Stimulated activated CD4-positive, alpha-beta T cell treated with anti-CD3 and anti-CD28 coated beads, TNF-alpha, amount 100 ng/mL, for 4 hours (primary cell): ENCODE results near the gene AGPAT1.
"Not testable (repeated sequence)": the region's sequence is repeated elsewhere in the genome, so short reads cannot be mapped to it uniquely, and the experiment has no call there.

ENCODE experiments used
- DNase-seq, 3 experiments: peaks; one replicate each; pipeline ENCODE4 v3.0.0-alpha.2; 2020; ENCODE audit warnings: low read depth in 3 of 3

AGPAT1 gene

GRCh38 chr6:32186151-32186840 is 10.4 kb upstream of the AGPAT1 start:
- not testable (repeated sequence) for DNase-seq

GRCh38 chr6:32185681-32186131 is 9.8 kb upstream of the AGPAT1 start:
- peak in 1 of 3 experiments; percentile 46 for DNase-seq

- DNase-seq: no peak
Measured at GRCh38 chr6:32184084-32184640, 8.3 kb upstream of the AGPAT1 start, which contains the start of gene AGER. AGER (minus strand) TSS chr6:32184253; CDS start chr6:32184222, 31 bp downstream.

- DNase-seq: no peak
Measured at GRCh38 chr6:32183483-32184083, 7.7 kb upstream of the AGPAT1 start.

GRCh38 chr6:32183030-32183429 is 7.1 kb upstream of the AGPAT1 start:
- no peak for DNase-seq

- no peak for DNase-seq
Measured at GRCh38 chr6:32182555-32182981, 6.7 kb upstream of the AGPAT1 start.

GRCh38 chr6:32181915-32182529 is 6.1 kb upstream of the AGPAT1 start:
- DNase-seq: no peak

- DNase-seq: no peak
Measured at GRCh38 chr6:32181148-32181702, 5.3 kb upstream of the AGPAT1 start.

- no peak for DNase-seq
Measured at GRCh38 chr6:32179766-32180405, 4.0 kb upstream of the AGPAT1 start.

GRCh38 chr6:32178547-32179440 is 2.9 kb upstream of the AGPAT1 start:
- no peak for DNase-seq

GRCh38 chr6:32177788-32178546 is 2.1 kb upstream of the AGPAT1 start, which contains the start of gene RNF5:
RNF5 (plus strand) TSS chr6:32178405; CDS start chr6:32178512, 107 bp downstream.
- peak; percentile 68 to 92 (median 78) for DNase-seq

- no peak for DNase-seq
Measured at GRCh38 chr6:32177183-32177787, 1.4 kb upstream of the AGPAT1 start.

GRCh38 chr6:32176476-32177182 is 745 bp upstream of the AGPAT1 start:
- no peak for DNase-seq

- DNase-seq: no peak
Measured at GRCh38 chr6:32175322-32175710, 568 bp downstream of the AGPAT1 start.

- DNase-seq: no peak
Measured at GRCh38 chr6:32174416-32174815, 1.5 kb downstream of the AGPAT1 start.

GRCh38 chr6:32173051-32173727 is 2.7 kb downstream of the AGPAT1 start:
- no peak for DNase-seq

GRCh38 chr6:32171234-32171633 is 4.7 kb downstream of the AGPAT1 start:
- DNase-seq: no peak

GRCh38 chr6:32170294-32170693 is 5.6 kb downstream of the AGPAT1 start:
- DNase-seq: no peak
